ENCODE measurements around the gene HOXB5. TPM values are rescaled to one million over a fixed set of nuclear protein-coding genes. Genes with fewer than 3 reads are reported as not detected.

HOXB5 gene
- total RNA-seq, 2 donors from 2014 or later = 0.56 to 3.8 TPM

DNA sequence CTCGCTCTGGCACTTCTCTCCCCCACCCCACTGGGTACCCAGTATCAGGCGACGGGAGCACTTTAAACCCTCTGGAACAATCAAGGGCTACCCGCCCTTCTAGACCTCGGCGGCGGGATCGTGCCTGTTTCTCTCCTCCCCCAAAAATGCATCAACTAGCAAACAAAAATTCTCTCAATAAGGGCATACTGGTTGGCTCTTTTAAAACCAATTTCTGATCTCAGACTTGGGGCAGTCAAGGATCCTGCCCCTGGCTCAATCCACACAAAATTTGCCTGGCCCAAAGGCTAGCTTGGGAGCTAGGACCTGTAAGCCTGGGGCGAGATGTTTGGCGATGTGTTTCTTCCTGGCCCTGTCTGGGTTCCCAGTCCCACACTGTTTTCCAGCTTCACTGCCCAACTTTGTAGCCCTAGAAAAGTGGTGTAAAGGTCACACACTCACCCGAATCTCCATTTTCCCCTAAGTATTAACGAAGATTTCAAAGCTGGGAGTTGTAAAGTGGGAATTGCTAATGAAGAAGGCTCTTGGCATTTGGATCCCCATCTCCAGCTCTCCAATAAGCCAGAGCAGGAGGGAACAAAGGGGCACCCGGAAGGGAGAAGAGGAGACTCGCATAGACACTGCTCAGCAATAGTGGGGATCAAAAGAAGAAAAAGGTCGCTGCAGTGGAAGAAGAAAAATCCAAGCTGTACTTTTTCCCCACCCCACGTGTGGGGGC, 34.3 kb downstream of the HOXB5 start:
- Histone ChIP-seq H3K4me1 (ENCODE audit: control insufficient read depth in 1 of 2, low read depth in 2 of 2) (peaks cover 31 to 85% of the 10 kb centered on the region in 2 donors), H3K27me3 (replicated peaks; ENCODE audit: insufficient read depth) (no peaks in the 10 kb centered on the region), H3K36me3 (no peaks in the 10 kb centered on the region), H3K9me3 (no peaks in the 10 kb centered on the region), H3K4me3 (peak overlapping the region; percentile 34), H3K27ac (peak overlapping the region; percentile 50 to 96)
- DNase-seq (ENCODE audit: low spot score) = no peak
- ATAC-seq (ENCODE audit: insufficient number of reproducible peaks, low FRiP score, low read depth) = no peak
- TF ChIP-seq, protein P1, sequence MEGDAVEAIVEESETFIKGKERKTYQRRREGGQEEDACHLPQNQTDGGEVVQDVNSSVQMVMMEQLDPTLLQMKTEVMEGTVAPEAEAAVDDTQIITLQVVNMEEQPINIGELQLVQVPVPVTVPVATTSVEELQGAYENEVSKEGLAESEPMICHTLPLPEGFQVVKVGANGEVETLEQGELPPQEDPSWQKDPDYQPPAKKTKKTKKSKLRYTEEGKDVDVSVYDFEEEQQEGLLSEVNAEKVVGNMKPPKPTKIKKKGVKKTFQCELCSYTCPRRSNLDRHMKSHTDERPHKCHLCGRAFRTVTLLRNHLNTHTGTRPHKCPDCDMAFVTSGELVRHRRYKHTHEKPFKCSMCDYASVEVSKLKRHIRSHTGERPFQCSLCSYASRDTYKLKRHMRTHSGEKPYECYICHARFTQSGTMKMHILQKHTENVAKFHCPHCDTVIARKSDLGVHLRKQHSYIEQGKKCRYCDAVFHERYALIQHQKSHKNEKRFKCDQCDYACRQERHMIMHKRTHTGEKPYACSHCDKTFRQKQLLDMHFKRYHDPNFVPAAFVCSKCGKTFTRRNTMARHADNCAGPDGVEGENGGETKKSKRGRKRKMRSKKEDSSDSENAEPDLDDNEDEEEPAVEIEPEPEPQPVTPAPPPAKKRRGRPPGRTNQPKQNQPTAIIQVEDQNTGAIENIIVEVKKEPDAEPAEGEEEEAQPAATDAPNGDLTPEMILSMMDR (IDR thresholded peaks at IDR 0.05) = no peak

DNA sequence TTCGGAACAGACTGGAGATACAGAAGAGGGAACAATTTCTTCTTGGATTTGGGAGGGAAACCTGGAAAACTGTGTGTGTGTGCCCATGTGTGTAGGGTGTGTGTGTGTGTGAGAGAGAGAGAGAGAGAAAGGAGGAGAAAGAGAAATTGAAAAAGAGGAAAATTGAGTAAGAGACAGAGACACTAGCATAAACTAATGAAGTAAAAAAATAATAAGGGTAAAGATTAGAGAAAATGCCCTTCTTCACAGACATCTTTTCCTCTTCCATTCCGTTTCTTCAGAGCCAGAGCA, 34.8 kb downstream of the HOXB5 start:
- Histone ChIP-seq H3K9me3 (no peaks in the 10 kb centered on the region), H3K36me3 (no peaks in the 10 kb centered on the region), H3K27ac (peak overlapping the region; percentile 81 to 96), H3K4me3 (no peak overlapping the region), H3K4me1 (ENCODE audit: control insufficient read depth in 1 of 2, low read depth in 2 of 2) (peaks cover 34 to 85% of the 10 kb centered on the region in 2 donors), H3K27me3 (replicated peaks; ENCODE audit: insufficient read depth) (no peaks in the 10 kb centered on the region)
- DNase-seq (ENCODE audit: low spot score) (no peak), ATAC-seq (ENCODE audit: insufficient number of reproducible peaks, low FRiP score, low read depth) (no peak)
- TF ChIP-seq, protein P1 (IDR thresholded peaks at IDR 0.05) = no peak

DNA sequence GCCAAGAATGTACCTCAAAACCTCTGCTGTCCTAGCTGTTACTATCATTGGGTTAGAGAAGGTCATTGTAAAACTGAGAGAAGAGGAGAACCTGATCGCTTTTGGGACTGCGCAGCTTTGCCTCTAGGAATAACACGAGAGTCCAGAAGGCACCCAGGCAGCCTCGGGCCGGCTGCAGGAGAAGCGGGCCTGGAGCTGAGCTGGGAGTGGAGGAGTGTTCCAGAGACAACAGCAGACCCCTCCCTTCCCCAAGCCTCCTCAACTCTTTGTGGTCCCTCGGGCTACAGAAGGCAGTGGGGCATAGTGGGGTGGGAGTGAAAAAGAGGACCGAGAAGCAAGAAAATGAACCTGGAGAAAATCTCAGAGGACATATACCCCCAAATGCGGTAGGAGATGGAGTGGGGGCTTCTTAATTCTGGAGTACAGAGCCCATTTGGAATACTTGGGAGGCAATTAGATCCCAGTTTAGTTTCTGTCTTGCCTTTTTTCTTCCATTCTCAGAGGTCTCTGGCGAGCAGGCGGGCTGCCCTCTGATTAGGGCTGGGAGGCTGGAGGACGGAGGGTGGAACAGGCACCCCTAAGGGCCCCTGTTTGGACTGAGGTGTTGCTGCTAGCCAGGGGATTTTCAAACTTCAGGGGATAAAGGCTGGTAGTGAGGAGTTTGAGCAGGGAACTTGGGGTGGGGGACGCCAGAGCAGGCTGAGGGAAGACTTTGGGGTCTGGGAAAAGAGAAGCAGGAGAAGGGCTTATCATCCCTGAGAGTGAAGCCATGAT, 35.3 kb downstream of the HOXB5 start:
- peaks cover 33 to 84% of the 10 kb centered on the region in 2 donors for H3K4me1 ChIP-seq (ENCODE audit: control insufficient read depth in 1 of 2, low read depth in 2 of 2)
- H3K27me3 ChIP-seq (replicated peaks; ENCODE audit: insufficient read depth) = no peaks in the 10 kb centered on the region
- ATAC-seq (ENCODE audit: insufficient number of reproducible peaks, low FRiP score, low read depth) (no peak), DNase-seq (ENCODE audit: low spot score) (no peak)
- peak overlapping the region; percentile 7 for H3K4me3 ChIP-seq
- TF ChIP-seq, protein P1 (IDR thresholded peaks at IDR 0.05) = no peak
- H3K9me3 ChIP-seq = no peaks in the 10 kb centered on the region
- no peaks in the 10 kb centered on the region for H3K36me3 ChIP-seq
- H3K27ac ChIP-seq = peak overlapping the region; percentile 81 to 96

DNA sequence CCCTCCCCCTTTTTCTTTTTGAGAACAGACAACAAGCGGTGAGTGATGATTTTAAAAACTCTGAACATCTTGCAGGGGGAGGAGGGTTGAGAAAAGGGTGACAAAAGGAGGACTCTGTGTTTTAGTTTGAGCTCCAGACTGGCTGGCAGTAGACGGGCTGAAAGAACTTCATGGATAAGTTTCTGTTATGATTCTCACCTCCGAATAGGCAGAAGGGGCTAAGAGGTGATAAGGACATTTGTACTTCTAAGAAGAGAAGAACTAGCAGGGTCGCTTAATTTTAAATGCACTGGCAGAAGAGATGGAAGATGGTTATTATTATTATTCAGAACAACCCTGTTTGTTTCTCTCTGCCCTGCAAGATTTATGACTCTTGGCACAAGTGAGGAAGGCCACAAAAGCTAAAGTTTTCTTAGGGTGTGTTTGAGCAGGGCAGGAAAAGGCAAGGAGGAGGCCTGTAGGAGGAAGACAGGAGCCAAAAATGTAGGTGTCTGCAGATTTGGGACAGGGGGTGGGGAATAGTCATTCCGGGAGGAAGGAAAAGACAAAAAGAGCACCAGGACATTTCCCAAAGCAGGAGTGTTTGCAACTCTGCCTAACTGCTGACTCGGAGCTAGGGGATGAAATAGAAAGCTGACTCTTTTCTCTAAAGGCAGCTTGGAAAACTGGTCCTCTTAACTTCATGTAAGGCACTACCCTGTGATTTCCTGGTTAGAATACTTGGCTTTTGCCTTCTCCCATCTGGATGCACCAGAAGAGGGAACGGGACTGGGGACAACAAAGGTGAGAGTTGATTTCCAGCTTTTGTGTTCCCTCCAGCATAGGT, 36.8 kb downstream of the HOXB5 start:
- ATAC-seq (ENCODE audit: insufficient number of reproducible peaks, low FRiP score, low read depth) = no peak
- DNase-seq (ENCODE audit: low spot score) = no peak
- Histone ChIP-seq H3K4me1 (ENCODE audit: control insufficient read depth in 1 of 2, low read depth in 2 of 2) (peaks cover 45 to 84% of the 10 kb centered on the region in 2 donors), H3K27me3 (replicated peaks; ENCODE audit: insufficient read depth) (no peaks in the 10 kb centered on the region), H3K27ac (peak overlapping the region; percentile 81 to 96), H3K9me3 (no peaks in the 10 kb centered on the region), H3K36me3 (no peaks in the 10 kb centered on the region), H3K4me3 (peak overlapping the region; percentile 84)
- TF ChIP-seq, protein P1 (IDR thresholded peaks at IDR 0.05) = no peak

DNA sequence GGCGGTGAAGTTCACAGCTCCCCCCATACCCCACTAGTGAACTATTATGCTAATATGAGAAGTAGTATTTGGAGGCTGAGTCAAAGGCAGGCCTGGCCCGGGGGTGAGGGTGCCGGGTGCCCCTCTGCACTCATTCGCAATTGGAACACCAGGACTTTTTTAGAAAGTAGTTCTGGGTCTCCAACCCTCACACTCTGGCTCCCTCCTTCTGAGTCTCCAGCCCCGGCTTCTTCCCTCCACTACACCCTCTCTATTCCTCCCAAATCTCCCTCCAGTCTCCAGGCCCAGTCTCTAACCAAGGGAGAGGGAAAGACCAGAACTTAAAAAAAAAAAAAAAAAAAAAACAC, 37.4 kb downstream of the HOXB5 start:
- ATAC-seq (ENCODE audit: insufficient number of reproducible peaks, low FRiP score, low read depth) (no peak), DNase-seq (ENCODE audit: low spot score) (no peak)
- H3K9me3 ChIP-seq = no peaks in the 10 kb centered on the region
- H3K4me1 ChIP-seq (ENCODE audit: control insufficient read depth in 1 of 2, low read depth in 2 of 2) = peaks cover 45 to 80% of the 10 kb centered on the region in 2 donors
- TF ChIP-seq, protein P1 (IDR thresholded peaks at IDR 0.05) = no peak
- H3K27me3 ChIP-seq (replicated peaks; ENCODE audit: insufficient read depth) = no peaks in the 10 kb centered on the region
- H3K36me3 ChIP-seq = no peaks in the 10 kb centered on the region
- H3K27ac ChIP-seq = peak overlapping the region; percentile 81 to 96
- peak overlapping the region; percentile 84 for H3K4me3 ChIP-seq
